Measurements from ENCODE around the gene RNF144A.

GRCh38 chr2:6970551-6970950 lies 53.3 kb downstream of the RNF144A start:
- TF ChIP-seq, protein P1, sequence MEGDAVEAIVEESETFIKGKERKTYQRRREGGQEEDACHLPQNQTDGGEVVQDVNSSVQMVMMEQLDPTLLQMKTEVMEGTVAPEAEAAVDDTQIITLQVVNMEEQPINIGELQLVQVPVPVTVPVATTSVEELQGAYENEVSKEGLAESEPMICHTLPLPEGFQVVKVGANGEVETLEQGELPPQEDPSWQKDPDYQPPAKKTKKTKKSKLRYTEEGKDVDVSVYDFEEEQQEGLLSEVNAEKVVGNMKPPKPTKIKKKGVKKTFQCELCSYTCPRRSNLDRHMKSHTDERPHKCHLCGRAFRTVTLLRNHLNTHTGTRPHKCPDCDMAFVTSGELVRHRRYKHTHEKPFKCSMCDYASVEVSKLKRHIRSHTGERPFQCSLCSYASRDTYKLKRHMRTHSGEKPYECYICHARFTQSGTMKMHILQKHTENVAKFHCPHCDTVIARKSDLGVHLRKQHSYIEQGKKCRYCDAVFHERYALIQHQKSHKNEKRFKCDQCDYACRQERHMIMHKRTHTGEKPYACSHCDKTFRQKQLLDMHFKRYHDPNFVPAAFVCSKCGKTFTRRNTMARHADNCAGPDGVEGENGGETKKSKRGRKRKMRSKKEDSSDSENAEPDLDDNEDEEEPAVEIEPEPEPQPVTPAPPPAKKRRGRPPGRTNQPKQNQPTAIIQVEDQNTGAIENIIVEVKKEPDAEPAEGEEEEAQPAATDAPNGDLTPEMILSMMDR (IDR thresholded peaks at IDR 0.05): no peak
- TF ChIP-seq POLR2AphosphoS5 (IDR thresholded peaks at IDR 0.05): no peak
